HG02970 (cell line): Measurements from ENCODE around the gene GCGR.
A peak's percentile ranks its signal among the peaks of the same experiment; 100 is the strongest.
"Not testable (repeated sequence)": the region's sequence is repeated elsewhere in the genome, so short reads cannot be mapped to it uniquely, and the experiment has no call there.

ENCODE experiments used
- ATAC-seq: cut with Tn5 transposase; IDR thresholded peaks from one replicate; pipeline ENCODE4 v1.9.1; 2021; ENCODE audit warnings: mild to moderate bottlenecking, moderate library complexity, moderate number of reproducible peaks; ENCODE audit not compliant: unreplicated experiment, low FRiP score

The GCGR gene

GRCh38 chr17:81831957-81832607, 28.1 kb downstream of the GCGR start:
- peak; percentile 4 for ATAC-seq

DNA sequence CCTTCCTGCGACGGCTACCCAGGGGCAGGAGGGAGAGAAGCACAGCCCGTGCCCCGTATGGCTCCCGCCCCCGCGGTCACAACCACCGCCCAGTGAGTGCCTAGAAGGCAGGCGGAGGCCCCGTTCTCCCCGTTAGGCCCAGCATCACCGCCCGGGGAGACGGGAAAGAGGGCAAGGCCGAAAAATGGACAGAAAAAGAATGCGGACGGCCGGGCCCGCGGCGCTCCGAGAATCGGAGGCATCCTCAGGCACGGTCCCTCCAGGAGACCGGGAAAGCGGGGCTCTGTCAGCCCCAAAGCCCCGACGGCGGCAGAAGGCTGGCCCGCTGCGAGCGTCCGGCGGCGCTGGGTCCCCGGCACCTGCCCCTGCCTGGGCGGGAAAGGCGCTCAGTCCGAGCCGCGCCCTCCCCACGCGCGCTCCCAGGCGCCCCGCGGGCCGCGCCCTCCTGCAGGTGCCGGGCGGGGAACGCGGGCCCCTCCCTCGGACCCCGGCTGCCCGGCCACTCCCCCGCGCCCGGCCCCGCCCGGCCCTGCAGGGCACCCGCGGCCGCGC, 28.7 kb downstream of the GCGR start:
- no peak for ATAC-seq

DNA sequence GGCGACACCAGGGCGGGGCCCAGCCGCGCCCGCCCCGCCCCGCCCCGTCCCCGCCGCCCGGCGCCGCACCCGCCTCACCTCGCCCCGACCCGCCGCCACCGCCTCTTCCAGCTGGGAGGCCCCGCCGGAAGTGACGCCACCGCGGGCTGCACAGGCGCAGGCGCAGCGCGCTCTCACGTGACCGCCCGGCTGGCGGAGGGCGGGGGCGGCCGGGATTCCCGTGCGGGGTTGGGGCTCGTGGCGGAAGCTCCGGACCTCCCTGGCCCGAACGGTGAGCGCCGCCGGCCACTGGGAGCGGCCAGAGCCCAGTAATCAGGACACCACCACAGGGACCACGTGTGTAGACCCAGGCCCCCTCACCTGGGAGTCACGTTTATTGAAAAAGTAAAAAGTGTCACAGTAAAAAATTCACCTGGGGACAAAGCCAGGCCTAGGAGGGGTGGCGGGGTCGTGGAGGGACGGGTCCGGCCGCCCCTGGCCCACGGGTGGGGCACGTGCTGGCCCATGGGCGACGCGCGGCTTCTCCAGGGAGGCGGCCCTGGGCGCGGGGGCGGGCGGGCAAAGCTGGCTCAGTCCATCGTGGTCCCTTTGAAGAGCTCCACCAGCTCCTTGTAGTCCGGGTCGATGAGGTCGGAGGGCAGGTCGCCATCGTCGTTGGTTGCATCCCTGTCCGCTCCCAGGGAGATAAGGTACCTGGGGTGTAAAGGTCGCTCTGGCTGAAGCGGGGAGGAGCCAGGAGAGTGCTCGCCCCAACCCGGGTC, 29.4 kb downstream of the GCGR start, which contains the start of gene MCRIP1:
TSS of gene MCRIP1 (minus strand) at position 132 of the 761 bp plus-strand sequence. CDS start 8,785 bp downstream, outside the sequence.
- ATAC-seq, result peak; percentile 85

DNA sequence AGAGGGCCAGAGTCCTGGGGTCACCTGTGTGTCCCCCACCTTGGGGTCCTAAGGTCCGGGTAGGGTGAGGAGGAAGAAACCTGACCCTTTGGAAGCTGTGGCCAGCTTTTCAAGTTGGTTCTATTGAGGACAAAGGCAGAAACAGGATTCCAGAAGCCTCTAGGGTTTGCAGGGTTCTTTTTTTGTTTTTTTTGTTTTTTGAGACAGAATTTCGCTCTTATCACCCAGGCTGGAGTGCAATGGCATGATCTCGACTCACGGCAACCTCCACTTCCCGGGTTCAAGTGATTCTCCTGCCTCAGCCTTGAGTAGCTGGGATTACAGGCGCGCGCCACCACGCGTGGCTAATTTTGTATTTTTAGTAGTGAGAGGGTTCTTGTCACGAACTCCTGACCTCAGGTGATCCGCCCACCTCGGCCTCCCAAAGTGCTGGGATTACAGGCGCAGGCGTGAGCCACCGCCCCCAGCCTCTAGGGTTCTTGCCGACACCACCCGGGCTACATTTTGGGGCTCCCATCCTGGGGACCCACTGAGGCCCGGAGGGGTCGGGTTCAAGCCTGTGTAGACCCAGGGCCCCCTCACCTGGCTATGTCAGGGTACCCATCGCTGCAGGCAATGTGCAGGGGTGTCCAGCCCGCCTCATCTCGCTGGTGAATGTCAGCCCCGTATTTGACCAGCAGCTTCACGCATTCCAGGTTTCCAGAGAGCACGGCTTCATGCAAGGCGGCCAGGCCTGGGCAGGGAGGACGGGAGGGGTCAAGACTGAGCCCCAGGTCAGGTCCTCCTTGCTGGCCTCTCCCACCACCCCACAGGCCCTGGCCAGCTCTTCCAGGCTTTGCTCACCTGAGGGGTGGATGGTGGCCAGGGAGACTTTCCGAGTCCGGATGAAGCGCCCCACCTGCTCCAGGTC, 30.2 kb downstream of the GCGR start:
- ATAC-seq, result no peak

DNA sequence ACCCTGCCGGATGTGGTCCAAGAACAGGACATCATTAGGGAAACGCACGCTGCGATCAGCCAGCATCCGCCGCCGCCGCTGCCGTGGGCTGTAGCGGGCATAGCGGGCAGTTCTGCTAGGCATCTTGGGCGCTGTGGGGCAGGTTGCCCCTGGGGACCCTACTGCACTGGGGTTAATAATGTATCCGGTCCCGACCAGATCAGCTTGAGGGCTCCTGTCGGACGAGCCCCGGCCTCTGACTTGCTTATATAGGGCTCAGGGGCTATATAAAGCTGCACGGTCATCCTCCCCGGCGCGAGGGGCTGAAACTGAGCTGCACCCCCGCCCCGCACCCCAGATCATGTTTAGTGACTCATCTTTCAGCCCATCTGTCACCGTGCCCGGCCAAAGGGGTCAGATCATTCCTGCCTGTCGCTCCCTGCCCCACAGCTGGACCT, 30.9 kb downstream of the GCGR start, which contains the start of gene PPP1R27:
TSS of gene PPP1R27 (minus strand) at position 220 of the 437 bp plus-strand sequence. CDS start at position 123, 97 bp downstream.
- ATAC-seq, result no peak

- ATAC-seq, result no peak
Measured at GRCh38 chr17:81837641-81838040, 33.7 kb downstream of the GCGR start.

GRCh38 chr17:81838753-81839255, 34.9 kb downstream of the GCGR start:
- no peak for ATAC-seq

DNA sequence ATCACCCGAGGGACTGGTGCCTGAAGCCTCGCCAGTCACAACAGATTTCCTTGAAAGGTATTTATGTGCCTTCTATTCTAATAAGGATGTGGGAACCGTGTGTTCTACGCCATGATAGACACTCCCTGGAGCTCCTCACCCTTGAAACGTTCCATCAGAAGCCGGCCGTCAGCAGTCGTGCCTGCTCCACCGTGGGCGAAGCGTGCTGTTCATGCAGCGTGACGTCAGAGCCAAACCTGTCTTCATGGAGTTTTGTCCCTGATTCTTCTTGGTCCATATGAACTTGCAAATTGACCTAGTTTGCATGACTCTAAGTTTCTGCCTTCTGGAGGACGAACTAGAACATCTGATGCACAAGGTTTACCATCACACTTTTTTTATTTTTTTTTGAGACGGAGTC, 35.4 kb downstream of the GCGR start:
- ATAC-seq, result no peak

- not testable (repeated sequence) for ATAC-seq
Measured at GRCh38 chr17:81840059-81840458, 36.1 kb downstream of the GCGR start.

DNA sequence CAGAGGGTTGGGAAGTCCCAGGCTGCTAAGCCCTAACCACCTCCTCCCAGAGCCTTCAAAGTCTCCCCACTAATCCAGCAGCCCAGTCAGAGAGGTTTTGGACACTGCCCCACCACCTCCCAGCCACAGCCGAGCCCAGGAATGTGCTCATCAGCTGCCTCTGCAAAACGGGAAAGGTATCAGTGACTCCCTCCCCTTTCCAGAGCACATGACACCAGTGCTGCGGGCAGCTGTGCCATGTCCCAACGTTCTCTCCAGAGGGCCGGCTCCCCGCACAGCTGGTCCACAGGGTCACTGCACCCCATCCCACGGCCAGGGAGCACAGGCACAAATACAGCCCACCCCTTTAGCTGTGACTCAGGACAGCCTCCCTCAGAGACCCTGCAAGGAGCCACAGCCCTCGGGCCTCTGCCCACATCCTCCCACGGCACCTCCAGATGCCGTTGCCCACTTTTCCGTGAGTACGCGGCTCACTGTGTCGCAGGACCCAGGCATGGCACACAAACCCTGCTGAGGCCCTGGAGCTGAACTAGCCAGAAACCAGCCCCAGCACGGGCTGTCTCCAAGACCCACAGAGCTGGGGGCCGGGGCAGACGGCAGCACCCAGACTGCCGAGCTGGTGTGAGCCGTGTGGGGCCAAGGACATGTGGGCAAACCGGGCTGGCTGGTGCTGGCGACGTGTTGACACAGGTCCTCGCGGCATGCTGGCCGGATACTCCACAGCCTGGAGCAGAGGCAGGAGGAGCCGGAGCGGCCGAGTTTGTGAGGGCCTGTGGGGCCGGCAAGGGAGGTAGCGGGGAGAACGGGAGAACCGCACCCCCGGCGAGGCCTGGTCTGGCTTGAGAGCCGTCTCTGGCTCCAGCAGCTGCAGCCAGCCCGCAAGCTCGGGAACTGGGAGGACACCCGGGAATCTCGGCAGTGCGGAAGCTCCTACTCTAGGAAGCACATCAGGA, 37.2 kb downstream of the GCGR start:
- no peak for ATAC-seq

GRCh38 chr17:81841866-81842265, 37.9 kb downstream of the GCGR start:
- no peak for ATAC-seq

GRCh38 chr17:81842378-81842724, 38.4 kb downstream of the GCGR start:
- no peak for ATAC-seq

GRCh38 chr17:81842725-81843504, 39.0 kb downstream of the GCGR start:
- ATAC-seq, result no peak

DNA sequence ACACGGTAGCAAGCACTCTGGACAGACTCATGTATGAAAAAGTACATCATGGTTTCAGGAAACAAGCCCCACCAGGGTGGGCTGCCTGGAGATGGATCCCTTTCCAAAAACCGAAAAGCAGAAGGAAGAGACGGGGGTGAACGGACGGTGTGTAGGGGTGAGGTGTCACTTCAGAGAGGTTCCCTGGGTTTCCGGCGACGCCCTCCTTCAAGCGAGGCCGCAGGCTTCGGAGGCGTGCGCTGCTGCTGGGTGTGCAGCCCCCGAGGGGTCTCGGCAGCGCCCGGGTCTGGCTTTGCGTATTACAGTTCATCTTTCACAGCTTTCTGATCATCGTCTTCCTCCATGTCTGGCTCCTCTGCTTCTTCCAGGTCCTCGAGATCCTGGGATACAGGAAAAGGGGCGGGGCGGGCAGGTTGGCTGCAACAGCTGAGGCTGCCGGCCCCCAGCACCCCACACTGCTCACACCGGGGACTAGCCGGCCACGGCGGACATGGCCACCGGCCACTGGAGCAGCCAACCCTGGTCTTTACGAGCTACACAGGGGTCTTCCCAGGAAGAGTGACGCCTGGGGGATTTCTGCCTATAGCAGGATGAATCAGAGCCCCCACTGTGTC, 39.9 kb downstream of the GCGR start:
- ATAC-seq, result no peak

GRCh38 chr17:81844327-81844851, 40.4 kb downstream of the GCGR start:
- ATAC-seq, result no peak

DNA sequence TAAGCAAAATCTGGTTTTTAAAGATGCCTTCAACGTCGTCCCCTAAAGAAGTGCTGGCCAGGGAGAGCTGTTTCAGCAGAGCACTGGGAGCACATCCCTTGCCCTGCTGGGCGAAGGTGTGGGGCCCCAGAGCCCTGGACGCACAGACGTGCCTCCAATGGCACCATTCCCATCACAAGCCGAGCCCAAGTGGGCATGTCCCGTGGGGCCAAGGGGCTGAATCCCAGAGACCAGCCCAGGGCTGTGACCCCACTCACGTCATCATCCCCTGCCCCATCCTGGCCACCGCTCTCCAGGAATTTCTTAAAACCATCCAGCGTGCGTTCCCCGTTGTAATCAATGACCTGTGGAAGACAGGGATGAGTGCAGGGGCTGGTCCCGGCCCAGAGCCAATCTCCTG, 40.9 kb downstream of the GCGR start:
- no peak for ATAC-seq

DNA sequence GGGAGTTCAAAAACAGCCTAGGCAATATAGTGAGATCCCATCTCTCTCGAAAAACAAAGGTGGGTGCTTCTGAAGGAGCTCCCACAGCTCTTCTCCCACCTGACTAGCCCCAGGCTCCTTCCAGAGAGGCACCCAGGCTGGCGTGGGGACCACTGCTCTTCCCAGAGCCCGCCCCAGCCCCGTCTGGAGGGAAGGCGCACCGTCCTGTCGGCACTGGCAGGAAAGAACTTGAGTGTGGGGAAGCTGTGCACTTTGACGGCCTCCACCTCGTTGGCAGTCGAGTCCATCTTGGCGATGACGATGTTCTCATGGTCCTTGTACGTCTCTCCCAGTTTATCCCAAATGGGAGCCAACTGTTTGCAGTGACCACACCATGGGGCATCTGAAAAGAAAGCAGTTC, 41.4 kb downstream of the GCGR start:
- no peak for ATAC-seq
